ENCODE data around the gene SELENOF.

The SELENOF gene

DNA sequence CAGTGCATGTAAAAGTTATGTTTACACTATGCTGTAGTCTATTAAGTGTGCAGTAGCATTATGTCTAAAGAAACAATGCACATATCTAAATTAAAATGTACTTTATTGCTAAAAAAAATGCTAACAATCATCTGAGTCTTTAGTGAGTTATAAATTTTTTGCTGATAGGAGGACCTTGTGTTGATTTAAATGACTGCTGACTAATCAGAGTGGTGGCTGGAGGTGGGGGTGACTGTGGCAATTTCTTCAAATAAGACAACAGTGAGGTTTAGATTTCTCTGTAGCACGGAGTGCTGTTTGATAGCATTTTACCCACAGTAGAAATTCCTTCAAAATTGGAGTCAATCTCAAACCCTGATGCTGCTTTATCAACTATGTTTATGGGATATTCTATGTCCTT is 37.5 kb upstream of the SELENOF start:
- in situ Hi-C loops (cut with MboI; ENCODE audit: low sequenced_read_pairs, unreplicated experiment): no loop called here
- no peak for TF ChIP-seq CTCF (IDR thresholded peaks at IDR 0.05; ENCODE audit: borderline replicate concordance, control extremely low read depth, extremely low read depth, insufficient read depth, missing control alignments)
- DNase-seq (ENCODE audit: low spot score): no peak

- no peak for TF ChIP-seq CTCF (IDR thresholded peaks at IDR 0.05; ENCODE audit: borderline replicate concordance, control extremely low read depth, extremely low read depth, insufficient read depth, missing control alignments)
- in situ Hi-C loops (cut with MboI; ENCODE audit: low sequenced_read_pairs, unreplicated experiment): no loop called here
- no peak for DNase-seq (ENCODE audit: low spot score)
These were observed 36.9 kb upstream of the SELENOF start for GRCh38 chr1:86950712-86951419.

- no peak for TF ChIP-seq CTCF (IDR thresholded peaks at IDR 0.05; ENCODE audit: borderline replicate concordance, control extremely low read depth, extremely low read depth, insufficient read depth, missing control alignments)
- DNase-seq (ENCODE audit: low spot score): no peak
- in situ Hi-C loops (cut with MboI; ENCODE audit: low sequenced_read_pairs, unreplicated experiment): no loop called here
These were observed 34.3 kb upstream of the SELENOF start for GRCh38 chr1:86948212-86948611.

- no peak for TF ChIP-seq CTCF (IDR thresholded peaks at IDR 0.05; ENCODE audit: borderline replicate concordance, control extremely low read depth, extremely low read depth, insufficient read depth, missing control alignments)
- in situ Hi-C loops (cut with MboI; ENCODE audit: low sequenced_read_pairs, unreplicated experiment): no loop called here
- no peak for DNase-seq (ENCODE audit: low spot score)
These were observed 28.8 kb upstream of the SELENOF start for GRCh38 chr1:86942743-86943142.

DNA sequence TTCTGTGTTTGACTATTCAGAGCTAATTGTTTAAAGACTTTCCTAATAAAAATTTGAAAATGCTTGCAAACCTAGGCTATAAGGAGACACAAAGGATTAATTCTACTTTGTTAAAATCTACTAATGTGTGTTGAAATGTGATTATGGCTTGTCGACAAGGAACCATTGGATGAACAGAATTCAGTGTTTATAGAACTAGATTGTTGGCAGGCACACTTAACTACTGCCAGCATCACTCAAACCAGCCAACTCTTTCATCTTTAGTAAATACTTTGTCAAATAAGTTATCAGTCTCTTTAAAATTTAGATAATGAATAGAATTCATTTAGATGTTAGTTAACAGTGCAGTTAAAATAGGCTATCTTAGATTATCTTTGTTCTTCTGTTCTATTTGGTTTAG is 28.1 kb upstream of the SELENOF start:
- DNase-seq (ENCODE audit: low spot score): no peak
- in situ Hi-C loops (cut with MboI; ENCODE audit: low sequenced_read_pairs, unreplicated experiment): no loop called here
- TF ChIP-seq CTCF (IDR thresholded peaks at IDR 0.05; ENCODE audit: borderline replicate concordance, control extremely low read depth, extremely low read depth, insufficient read depth, missing control alignments): no peak

GRCh38 chr1:86940599-86940998 is 26.7 kb upstream of the SELENOF start:
- in situ Hi-C loops (cut with MboI; ENCODE audit: low sequenced_read_pairs, unreplicated experiment): no loop called here
- no peak for DNase-seq (ENCODE audit: low spot score)
- no peak for TF ChIP-seq CTCF (IDR thresholded peaks at IDR 0.05; ENCODE audit: borderline replicate concordance, control extremely low read depth, extremely low read depth, insufficient read depth, missing control alignments)
